ENCODE measurements around the gene SS18L1.

The SS18L1 gene

GRCh38 chr20:62150310-62150575 is 6.7 kb downstream of the SS18L1 start:
- peaks cover 35% of the 10 kb centered on the region for H3K36me3 Mint-ChIP-seq (ENCODE audit: low read depth)
- no peaks in the 10 kb centered on the region for H3K27me3 Mint-ChIP-seq (ENCODE audit: low read depth)
- H3K4me1 Mint-ChIP-seq (ENCODE audit: low read depth): peaks cover 6% of the 10 kb centered on the region
- H3K9me3 Mint-ChIP-seq: peaks cover 18% of the 10 kb centered on the region
- no peak overlapping the region for H3K4me3 Mint-ChIP-seq
- H3K27ac Mint-ChIP-seq: no peak overlapping the region

DNA sequence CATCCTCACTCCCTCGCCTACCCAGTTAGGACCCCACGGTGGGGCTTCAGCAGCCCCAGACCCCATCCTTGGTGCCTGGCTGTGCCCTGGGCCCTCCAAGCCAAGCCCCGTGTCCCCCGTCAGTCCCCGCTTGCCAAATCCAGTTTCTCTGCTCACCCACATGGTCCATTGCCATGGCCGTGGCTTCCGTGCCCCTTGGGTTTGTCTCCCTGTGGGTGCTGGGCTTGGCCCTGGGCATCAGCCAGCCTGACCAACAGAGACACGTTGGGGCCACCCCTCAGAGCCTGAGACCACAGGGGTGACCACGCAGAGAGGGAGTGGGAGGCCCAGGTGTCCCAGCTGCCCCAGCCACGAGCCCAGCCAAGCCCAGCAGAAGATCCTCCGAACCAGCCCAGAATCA is 7.7 kb downstream of the SS18L1 start:
- Mint-ChIP-seq H3K27ac (no peak overlapping the region), H3K9me3 (peaks cover 18% of the 10 kb centered on the region), H3K27me3 (ENCODE audit: low read depth) (no peaks in the 10 kb centered on the region), H3K4me1 (ENCODE audit: low read depth) (peaks cover 3% of the 10 kb centered on the region), H3K36me3 (ENCODE audit: low read depth) (peaks cover 39% of the 10 kb centered on the region), H3K4me3 (no peak overlapping the region)

GRCh38 chr20:62151835-62152364 is 8.3 kb downstream of the SS18L1 start:
- peaks cover 3% of the 10 kb centered on the region for H3K4me1 Mint-ChIP-seq (ENCODE audit: low read depth)
- peaks cover 18% of the 10 kb centered on the region for H3K9me3 Mint-ChIP-seq
- no peak overlapping the region for H3K27ac Mint-ChIP-seq
- no peak overlapping the region for H3K4me3 Mint-ChIP-seq
- H3K27me3 Mint-ChIP-seq (ENCODE audit: low read depth): no peaks in the 10 kb centered on the region
- H3K36me3 Mint-ChIP-seq (ENCODE audit: low read depth): peaks cover 39% of the 10 kb centered on the region

- peaks cover 40% of the 10 kb centered on the region for H3K36me3 Mint-ChIP-seq (ENCODE audit: low read depth)
- no peak overlapping the region for H3K27ac Mint-ChIP-seq
- no peaks in the 10 kb centered on the region for H3K27me3 Mint-ChIP-seq (ENCODE audit: low read depth)
- peaks cover 18% of the 10 kb centered on the region for H3K9me3 Mint-ChIP-seq
- H3K4me1 Mint-ChIP-seq (ENCODE audit: low read depth): peaks cover 8% of the 10 kb centered on the region
- H3K4me3 Mint-ChIP-seq: no peak overlapping the region
Observed at GRCh38 chr20:62155428-62156253, 12.1 kb downstream of the SS18L1 start.

DNA sequence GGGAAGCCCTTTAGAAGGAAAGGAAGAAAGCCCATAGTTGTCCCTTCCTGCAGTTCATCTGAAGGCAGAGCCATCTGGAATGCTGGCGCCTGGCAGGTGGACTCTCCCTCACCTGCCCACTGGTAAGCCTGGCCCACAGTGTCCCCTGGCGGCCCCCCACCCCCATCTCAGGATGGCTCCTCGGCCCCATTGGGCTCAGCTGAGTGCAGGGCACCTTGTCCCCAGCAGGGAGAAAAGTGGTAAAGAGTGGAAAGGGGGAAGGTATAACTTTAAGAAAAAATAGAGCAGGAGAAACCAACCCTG is 12.6 kb downstream of the SS18L1 start:
- Mint-ChIP-seq H3K36me3 (ENCODE audit: low read depth) (peaks cover 41% of the 10 kb centered on the region), H3K27ac (no peak overlapping the region), H3K9me3 (peaks cover 18% of the 10 kb centered on the region), H3K4me1 (ENCODE audit: low read depth) (peaks cover 8% of the 10 kb centered on the region), H3K4me3 (no peak overlapping the region), H3K27me3 (ENCODE audit: low read depth) (no peaks in the 10 kb centered on the region)

DNA sequence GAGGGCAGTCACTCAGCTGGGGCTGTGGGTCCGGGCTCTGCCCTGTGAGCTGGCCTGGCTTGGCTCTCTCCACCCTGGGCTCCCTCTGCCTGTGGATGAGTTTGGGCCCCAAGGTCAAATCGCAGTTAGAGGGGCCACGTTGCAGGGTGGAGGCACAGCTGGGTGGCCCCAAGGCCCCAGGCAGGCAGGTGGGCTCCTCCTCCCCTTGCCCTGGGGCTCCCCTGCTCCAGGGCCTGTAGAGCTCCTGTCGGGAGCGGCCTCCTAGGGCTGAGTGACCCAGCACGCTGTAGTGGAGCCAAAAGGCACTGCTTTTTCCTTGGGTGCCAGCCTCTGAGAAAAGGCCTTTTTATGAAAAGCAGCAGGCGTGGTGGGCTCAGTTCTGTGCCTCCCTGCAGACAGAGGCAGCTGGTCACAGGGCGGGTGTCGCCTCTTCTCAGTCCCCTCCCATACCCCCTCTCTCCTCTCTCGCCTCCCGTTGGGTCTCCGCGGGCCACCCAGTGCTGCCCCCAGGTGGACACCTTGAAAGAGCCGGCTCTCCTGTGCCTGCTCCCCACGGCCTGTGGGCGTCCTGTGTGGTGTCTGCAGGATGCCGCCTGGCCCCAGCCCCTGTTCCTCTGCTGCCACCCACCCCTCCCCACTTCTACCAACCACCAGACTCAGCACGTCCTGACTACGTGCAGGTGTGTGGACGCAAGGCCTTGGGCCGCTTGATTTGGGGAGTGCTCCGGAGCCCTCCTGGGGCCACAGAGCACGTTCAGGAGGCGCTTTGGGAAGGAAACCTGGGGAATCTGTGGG is 13.2 kb downstream of the SS18L1 start:
- Mint-ChIP-seq H3K27ac (no peak overlapping the region), H3K27me3 (ENCODE audit: low read depth) (no peaks in the 10 kb centered on the region), H3K9me3 (peaks cover 18% of the 10 kb centered on the region), H3K4me1 (ENCODE audit: low read depth) (peaks cover 8% of the 10 kb centered on the region), H3K4me3 (no peak overlapping the region), H3K36me3 (ENCODE audit: low read depth) (peaks cover 38% of the 10 kb centered on the region)

GRCh38 chr20:62157387-62158087 is 14.0 kb downstream of the SS18L1 start:
- no peak overlapping the region for H3K4me3 Mint-ChIP-seq

DNA sequence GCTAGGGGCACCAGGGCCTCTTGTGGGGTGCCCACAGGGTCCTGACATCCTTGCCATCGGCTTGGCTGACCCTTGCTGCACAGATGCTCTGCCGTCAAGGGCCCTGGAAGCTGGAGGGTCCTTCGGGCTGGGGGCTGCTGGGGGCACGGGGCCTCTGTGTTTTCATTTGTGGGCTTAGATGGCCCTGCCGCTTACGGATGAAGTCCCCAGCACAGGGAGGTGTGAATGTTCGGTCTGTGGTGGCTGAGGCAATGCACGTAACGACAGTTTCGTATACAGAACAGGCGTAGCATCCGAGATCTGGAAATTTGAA is 14.5 kb downstream of the SS18L1 start:
- Mint-ChIP-seq H3K4me3 (no peak overlapping the region), H3K4me1 (ENCODE audit: low read depth) (peaks cover 8% of the 10 kb centered on the region), H3K27me3 (ENCODE audit: low read depth) (no peaks in the 10 kb centered on the region), H3K27ac (no peak overlapping the region), H3K36me3 (ENCODE audit: low read depth) (peaks cover 28% of the 10 kb centered on the region), H3K9me3 (peaks cover 11% of the 10 kb centered on the region)

More at GRCh38 chr20:62157387-62158087, 14.0 kb downstream of the SS18L1 start:
- Mint-ChIP-seq H3K9me3 (peaks cover 16% of the 10 kb centered on the region), H3K27me3 (ENCODE audit: low read depth) (no peaks in the 10 kb centered on the region), H3K27ac (no peak overlapping the region), H3K4me1 (ENCODE audit: low read depth) (peaks cover 8% of the 10 kb centered on the region), H3K36me3 (ENCODE audit: low read depth) (peaks cover 33% of the 10 kb centered on the region)

DNA sequence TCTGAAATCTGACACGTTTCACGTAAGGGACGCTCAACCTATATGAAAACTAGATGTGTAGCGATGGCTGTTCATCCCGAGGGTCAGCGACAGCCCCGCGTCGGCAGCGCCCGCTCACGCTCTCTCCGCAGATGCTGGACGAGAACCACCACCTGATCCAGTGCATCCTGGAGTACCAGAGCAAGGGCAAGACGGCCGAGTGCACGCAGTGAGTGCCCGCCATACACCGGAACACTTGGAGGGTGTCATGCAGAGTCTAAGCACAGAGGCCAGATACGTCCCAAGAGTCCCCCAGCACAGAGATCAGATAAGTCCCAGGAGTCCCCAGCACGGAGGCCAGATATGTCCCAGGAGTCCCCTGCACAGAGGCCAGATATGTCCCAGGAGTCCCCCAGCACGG is 15.0 kb downstream of the SS18L1 start:
- no peaks in the 10 kb centered on the region for H3K27me3 Mint-ChIP-seq (ENCODE audit: low read depth)
- no peak overlapping the region for H3K27ac Mint-ChIP-seq
- H3K36me3 Mint-ChIP-seq (ENCODE audit: low read depth): peaks cover 24% of the 10 kb centered on the region
- H3K4me3 Mint-ChIP-seq: no peak overlapping the region
- H3K9me3 Mint-ChIP-seq: peaks cover 7% of the 10 kb centered on the region
- H3K4me1 Mint-ChIP-seq (ENCODE audit: low read depth): peaks cover 8% of the 10 kb centered on the region

- H3K36me3 Mint-ChIP-seq (ENCODE audit: low read depth): peaks cover 19% of the 10 kb centered on the region
- H3K4me1 Mint-ChIP-seq (ENCODE audit: low read depth): peaks cover 8% of the 10 kb centered on the region
- H3K4me3 Mint-ChIP-seq: no peak overlapping the region
- no peak overlapping the region for H3K27ac Mint-ChIP-seq
- H3K27me3 Mint-ChIP-seq (ENCODE audit: low read depth): no peaks in the 10 kb centered on the region
- peaks cover 2% of the 10 kb centered on the region for H3K9me3 Mint-ChIP-seq
Observed at GRCh38 chr20:62159052-62159451, 15.5 kb downstream of the SS18L1 start.

GRCh38 chr20:62159839-62160238 is 16.3 kb downstream of the SS18L1 start:
- no peak overlapping the region for H3K4me3 Mint-ChIP-seq
- H3K9me3 Mint-ChIP-seq: no peaks in the 10 kb centered on the region
- H3K4me1 Mint-ChIP-seq (ENCODE audit: low read depth): peaks cover 6% of the 10 kb centered on the region
- peak overlapping the region; percentile 32 for H3K27ac Mint-ChIP-seq
- peaks cover 14% of the 10 kb centered on the region for H3K36me3 Mint-ChIP-seq (ENCODE audit: low read depth)
- H3K27me3 Mint-ChIP-seq (ENCODE audit: low read depth): no peaks in the 10 kb centered on the region

GRCh38 chr20:62160253-62160652 is 16.7 kb downstream of the SS18L1 start:
- Mint-ChIP-seq H3K4me1 (ENCODE audit: low read depth) (peaks cover 5% of the 10 kb centered on the region), H3K36me3 (ENCODE audit: low read depth) (peaks cover 12% of the 10 kb centered on the region), H3K4me3 (no peak overlapping the region), H3K27ac (no peak overlapping the region), H3K9me3 (no peaks in the 10 kb centered on the region), H3K27me3 (ENCODE audit: low read depth) (no peaks in the 10 kb centered on the region)

DNA sequence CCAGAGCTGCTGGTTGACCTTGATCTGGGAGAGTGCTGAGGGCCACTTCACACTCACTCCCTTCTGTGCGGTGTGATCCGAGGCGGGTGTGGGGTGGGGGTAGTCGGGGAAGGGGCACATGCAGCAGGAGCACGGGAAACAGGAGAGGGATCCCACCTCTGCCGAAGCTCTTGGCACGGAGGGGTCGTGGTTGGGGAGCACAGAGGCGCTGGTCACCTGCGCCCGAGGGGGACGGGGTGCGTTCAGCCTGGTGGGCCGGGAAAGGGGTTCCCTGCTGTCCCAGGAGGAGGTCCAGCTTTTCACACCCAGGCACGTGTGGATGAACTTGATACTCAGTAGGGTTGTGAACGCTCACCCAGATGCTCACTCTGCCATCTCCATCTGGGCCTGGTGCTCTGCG is 17.3 kb downstream of the SS18L1 start:
- Mint-ChIP-seq H3K36me3 (ENCODE audit: low read depth) (peaks cover 6% of the 10 kb centered on the region), H3K4me1 (ENCODE audit: low read depth) (peaks cover 5% of the 10 kb centered on the region), H3K27me3 (ENCODE audit: low read depth) (no peaks in the 10 kb centered on the region), H3K27ac (no peak overlapping the region), H3K4me3 (no peak overlapping the region), H3K9me3 (no peaks in the 10 kb centered on the region)

DNA sequence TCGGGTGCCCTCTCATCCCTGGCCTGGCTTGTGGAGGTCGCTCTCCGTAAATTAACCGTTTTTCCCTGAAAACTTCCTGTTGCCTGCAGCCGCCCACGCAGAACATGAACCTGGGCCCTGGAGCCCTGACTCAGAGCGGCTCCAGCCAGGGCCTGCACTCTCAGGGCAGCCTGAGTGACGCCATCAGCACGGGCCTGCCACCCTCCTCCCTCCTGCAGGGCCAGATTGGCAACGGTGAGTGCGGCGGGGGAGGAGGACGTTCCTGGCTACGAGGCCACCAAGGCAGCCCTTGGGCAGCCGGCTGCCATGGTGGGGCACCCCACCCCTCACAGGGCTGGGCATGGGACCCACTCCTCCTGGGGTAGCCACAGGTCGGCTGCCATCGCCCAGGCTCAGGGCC is 17.8 kb downstream of the SS18L1 start:
- H3K36me3 Mint-ChIP-seq (ENCODE audit: low read depth): peaks cover 7% of the 10 kb centered on the region
- no peaks in the 10 kb centered on the region for H3K9me3 Mint-ChIP-seq
- H3K4me1 Mint-ChIP-seq (ENCODE audit: low read depth): peaks cover 5% of the 10 kb centered on the region
- H3K27me3 Mint-ChIP-seq (ENCODE audit: low read depth): no peaks in the 10 kb centered on the region
- no peak overlapping the region for H3K4me3 Mint-ChIP-seq
- H3K27ac Mint-ChIP-seq: no peak overlapping the region
